Lung (tissue), 12 donors: ENCODE measurements around the gene METRNL. TPM values are rescaled to one million over a fixed set of nuclear protein-coding genes. Genes with fewer than 3 reads are reported as not detected.

Experiments used
- ATAC-seq: fragments of 200-7000 bp; cut with Tn5 transposase; one replicate; pipeline ENCODE4 v1.9.1; 2020; ENCODE audit warnings: moderate number of reproducible peaks; ENCODE audit not compliant: insufficient read depth, low FRiP score
- DNase-seq, 3 donors: peaks; one replicate each; pipeline ENCODE4 v3.0.0-alpha.2; 2013 to 2017
- H3K27ac ChIP-seq, 2 donors: one replicate each; pipeline ENCODE4 v1.5.1; 2013; ENCODE audit warnings: mild to moderate bottlenecking in 2 of 2, moderate library complexity in 2 of 2, control low read depth in 1 of 2, inconsistent platforms in 1 of 2, low read depth in 1 of 2, low read length in 1 of 2
- H3K27me3 ChIP-seq, 3 donors: one replicate each; pipeline ENCODE4 v1.5.1; 2013; ENCODE audit warnings: low read length in 2 of 3; ENCODE audit not compliant: control insufficient read depth in 3 of 3, insufficient read depth in 3 of 3
- H3K36me3 ChIP-seq, 4 donors: one replicate each; pipeline ENCODE4 v1.5.1; 2013; ENCODE audit warnings: low read length in 4 of 4, mild to moderate bottlenecking in 1 of 4, moderate library complexity in 1 of 4; ENCODE audit not compliant: control insufficient read depth in 4 of 4, insufficient read depth in 4 of 4
- H3K4me1 ChIP-seq, 5 donors: one replicate each; pipeline ENCODE4 v1.5.1; 2013; ENCODE audit warnings: low read length in 5 of 5, mild to moderate bottlenecking in 2 of 5, moderate library complexity in 1 of 5; ENCODE audit not compliant: control insufficient read depth in 5 of 5, insufficient read depth in 5 of 5
- H3K4me3 ChIP-seq: one replicate; pipeline ENCODE4 v1.5.1; 2013; ENCODE audit warnings: mild to moderate bottlenecking, control low read depth, moderate library complexity
- H3K9ac ChIP-seq, 2 donors: one replicate each; pipeline ENCODE4 v1.5.1; 2013; ENCODE audit warnings: low read length in 2 of 2, control low read depth in 1 of 2; ENCODE audit not compliant: insufficient read depth in 1 of 2
- H3K9me3 ChIP-seq, 4 donors: one replicate each; pipeline ENCODE4 v1.5.1; 2013; ENCODE audit warnings: low read length in 3 of 4, mild to moderate bottlenecking in 1 of 4, moderate library complexity in 1 of 4; ENCODE audit not compliant: control insufficient read depth in 4 of 4, insufficient read depth in 3 of 4
- WGBS, 2 donors: extraction: QIAGEN DNeasy Blood & Tissue Kit; methylation state at CpG; one replicate each; pipeline ENCODE4 v1.1.7; 2013; 5-methylcytosine and 5-hydroxymethylcytosine counted together
- polyA plus RNA-seq, 2 donors: library from polyadenylated mRNA; stranded (reverse); fragments of 200-250 nt; gene quantifications; one replicate each; pipeline ENCODE4 v1.2.1, GENCODE V29; 2013
- total RNA-seq, 2 donors: library from RNA; depleted of rRNA in 1 of 2; stranded (reverse); fragments of >200 nt in 1 of 2; gene quantifications; one replicate each; pipeline ENCODE4 v1.2.1, GENCODE V29; 2014 to 2021
- TF ChIP-seq, protein P1 (sequence below): IDR thresholded peaks from 2 replicates; pipeline ENCODE4 v1.5.1; 2012; ENCODE audit warnings: mild to moderate bottlenecking; ENCODE audit errors: control extremely low read depth, extremely low read depth
- donor health status: control.
- donor health status: control.
- donor health status: Bipolar disorder and iron deficiency.
- donor health status: healthy.
- donor health status: DM: yes; HTN: yes; CAD: no.

METRNL gene
- total and polyA plus RNA-seq, 4 donors, result 48.2 to 181 (median 65.0) TPM

GRCh38 chr17:83106056-83106588 lies 26.7 kb downstream of the METRNL start:
- peaks cover 3 to 50% (median 20%) of the 10 kb centered on the region in 5 donors for H3K4me1 ChIP-seq
- H3K36me3 ChIP-seq, result no peaks in the 10 kb centered on the region
- no peak overlapping the region for H3K4me3 ChIP-seq
- peak in 1 of 3 donors; percentile 49 for DNase-seq
- H3K27me3 ChIP-seq, result no peaks in the 10 kb centered on the region
- TF ChIP-seq, protein P1, sequence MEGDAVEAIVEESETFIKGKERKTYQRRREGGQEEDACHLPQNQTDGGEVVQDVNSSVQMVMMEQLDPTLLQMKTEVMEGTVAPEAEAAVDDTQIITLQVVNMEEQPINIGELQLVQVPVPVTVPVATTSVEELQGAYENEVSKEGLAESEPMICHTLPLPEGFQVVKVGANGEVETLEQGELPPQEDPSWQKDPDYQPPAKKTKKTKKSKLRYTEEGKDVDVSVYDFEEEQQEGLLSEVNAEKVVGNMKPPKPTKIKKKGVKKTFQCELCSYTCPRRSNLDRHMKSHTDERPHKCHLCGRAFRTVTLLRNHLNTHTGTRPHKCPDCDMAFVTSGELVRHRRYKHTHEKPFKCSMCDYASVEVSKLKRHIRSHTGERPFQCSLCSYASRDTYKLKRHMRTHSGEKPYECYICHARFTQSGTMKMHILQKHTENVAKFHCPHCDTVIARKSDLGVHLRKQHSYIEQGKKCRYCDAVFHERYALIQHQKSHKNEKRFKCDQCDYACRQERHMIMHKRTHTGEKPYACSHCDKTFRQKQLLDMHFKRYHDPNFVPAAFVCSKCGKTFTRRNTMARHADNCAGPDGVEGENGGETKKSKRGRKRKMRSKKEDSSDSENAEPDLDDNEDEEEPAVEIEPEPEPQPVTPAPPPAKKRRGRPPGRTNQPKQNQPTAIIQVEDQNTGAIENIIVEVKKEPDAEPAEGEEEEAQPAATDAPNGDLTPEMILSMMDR, result no peak
- 77 to 84% methylated on average over 22 of the region's 22 CpGs for WGBS, 2 donors
- H3K9ac ChIP-seq, result no peak overlapping the region
- no peaks in the 10 kb centered on the region for H3K9me3 ChIP-seq
- no peak for ATAC-seq
- no peak overlapping the region for H3K27ac ChIP-seq

DNA sequence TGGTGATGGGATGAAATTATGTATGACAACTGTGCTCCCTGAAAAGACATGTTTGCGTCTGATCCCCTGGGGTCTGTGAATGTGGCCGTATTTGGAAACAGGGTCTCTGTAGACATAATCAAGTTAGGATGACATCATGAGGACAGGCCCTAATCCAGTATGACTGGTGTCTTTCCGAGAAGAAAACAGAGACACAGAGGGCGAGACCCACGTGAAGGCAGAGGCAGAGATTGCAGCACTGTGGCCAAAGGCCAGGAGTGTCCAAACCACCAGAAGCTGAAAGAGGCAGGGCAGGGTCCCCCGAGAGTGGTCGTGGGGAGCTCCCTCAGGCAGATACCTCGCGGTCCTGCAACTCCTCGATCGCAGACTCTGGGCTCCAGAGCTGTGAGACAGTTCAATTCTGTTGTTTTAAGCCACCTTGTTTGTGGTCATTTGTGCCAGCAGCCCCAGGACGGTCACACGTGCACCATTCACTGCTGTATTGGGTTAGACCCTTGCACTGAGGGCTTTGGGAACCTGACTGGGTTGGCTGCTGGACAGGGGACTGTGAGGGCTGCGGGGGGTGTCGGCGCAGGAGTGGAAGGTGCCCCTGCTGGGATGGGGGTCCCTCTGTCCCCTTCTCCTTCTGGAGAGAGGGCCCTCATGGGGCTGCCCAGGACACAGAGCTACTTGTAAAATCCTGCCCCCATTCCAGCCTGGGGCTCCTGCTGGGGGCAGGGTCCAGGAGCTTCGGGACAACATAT lies 27.7 kb downstream of the METRNL start:
- 80 to 81% methylated on average over 17 of the region's 17 CpGs for WGBS, 2 donors
- ATAC-seq (no peak), DNase-seq (no peak)
- Histone ChIP-seq H3K4me1 (peaks cover 3 to 49% (median 20%) of the 10 kb centered on the region in 5 donors), H3K27ac (peak overlapping the region in 1 of 2 donors; percentile 1), H3K9me3 (no peaks in the 10 kb centered on the region), H3K27me3 (no peaks in the 10 kb centered on the region), H3K36me3 (no peaks in the 10 kb centered on the region), H3K9ac (no peak overlapping the region), H3K4me3 (no peak overlapping the region)
- TF ChIP-seq, protein P1, result no peak

GRCh38 chr17:83107656-83108048 lies 28.2 kb downstream of the METRNL start:
- WGBS, 2 donors, result 50 to 54% methylated on average over 13 to 14 of the region's 14 CpGs
- DNase-seq (no peak), ATAC-seq (no peak)
- TF ChIP-seq, protein P1, result no peak
- Histone ChIP-seq H3K27me3 (no peaks in the 10 kb centered on the region), H3K4me3 (no peak overlapping the region), H3K9me3 (no peaks in the 10 kb centered on the region), H3K36me3 (no peaks in the 10 kb centered on the region), H3K9ac (no peak overlapping the region), H3K4me1 (peaks cover 3 to 49% (median 20%) of the 10 kb centered on the region in 5 donors), H3K27ac (no peak overlapping the region)
